Measurements from ENCODE around the gene GATAD2A.

The GATAD2A gene

DNA sequence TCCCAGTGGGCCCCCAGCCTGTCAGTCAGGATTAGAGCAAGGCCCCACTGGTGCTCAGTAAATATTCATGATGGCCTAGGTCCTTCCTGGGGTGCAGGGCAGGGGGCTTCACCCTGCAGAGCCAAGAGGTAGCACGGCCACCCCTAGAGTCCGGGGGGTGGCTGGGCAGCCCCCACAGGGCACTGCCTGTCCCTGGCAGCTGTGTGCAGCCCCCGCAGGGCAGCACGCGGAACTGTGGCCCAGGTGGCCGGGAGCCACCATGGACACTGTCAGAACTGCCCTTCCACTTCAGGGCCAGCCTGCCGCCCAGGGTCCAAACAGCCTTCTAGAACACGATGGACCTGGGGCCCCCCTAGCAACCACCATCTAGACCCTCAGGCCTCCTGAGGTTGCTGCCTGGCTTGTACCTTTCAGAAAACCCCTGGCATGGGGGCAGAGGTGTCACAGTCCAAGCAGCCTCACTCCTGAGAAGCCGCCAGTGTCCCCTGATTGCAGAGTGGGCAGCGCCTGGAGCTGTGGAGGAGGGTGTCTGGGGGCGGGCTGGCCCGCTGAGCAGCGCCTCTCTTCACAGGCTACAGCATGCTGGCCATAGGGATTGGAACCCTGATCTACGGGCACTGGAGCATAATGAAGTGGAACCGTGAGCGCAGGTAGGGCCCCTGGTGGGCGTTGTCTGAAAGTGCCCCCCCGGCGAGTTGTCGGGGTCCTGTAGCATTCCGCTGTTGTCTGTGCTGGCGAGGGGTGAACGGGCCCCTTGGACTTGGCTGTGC lies 120.3 kb downstream of the GATAD2A start:
- TF ChIP-seq, protein P1, sequence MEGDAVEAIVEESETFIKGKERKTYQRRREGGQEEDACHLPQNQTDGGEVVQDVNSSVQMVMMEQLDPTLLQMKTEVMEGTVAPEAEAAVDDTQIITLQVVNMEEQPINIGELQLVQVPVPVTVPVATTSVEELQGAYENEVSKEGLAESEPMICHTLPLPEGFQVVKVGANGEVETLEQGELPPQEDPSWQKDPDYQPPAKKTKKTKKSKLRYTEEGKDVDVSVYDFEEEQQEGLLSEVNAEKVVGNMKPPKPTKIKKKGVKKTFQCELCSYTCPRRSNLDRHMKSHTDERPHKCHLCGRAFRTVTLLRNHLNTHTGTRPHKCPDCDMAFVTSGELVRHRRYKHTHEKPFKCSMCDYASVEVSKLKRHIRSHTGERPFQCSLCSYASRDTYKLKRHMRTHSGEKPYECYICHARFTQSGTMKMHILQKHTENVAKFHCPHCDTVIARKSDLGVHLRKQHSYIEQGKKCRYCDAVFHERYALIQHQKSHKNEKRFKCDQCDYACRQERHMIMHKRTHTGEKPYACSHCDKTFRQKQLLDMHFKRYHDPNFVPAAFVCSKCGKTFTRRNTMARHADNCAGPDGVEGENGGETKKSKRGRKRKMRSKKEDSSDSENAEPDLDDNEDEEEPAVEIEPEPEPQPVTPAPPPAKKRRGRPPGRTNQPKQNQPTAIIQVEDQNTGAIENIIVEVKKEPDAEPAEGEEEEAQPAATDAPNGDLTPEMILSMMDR (IDR thresholded peaks at IDR 0.05; ENCODE audit: low read depth, low read length): no peak
- H3K4me3 ChIP-seq (ENCODE audit: low read depth, low read length): no peak overlapping the region

DNA sequence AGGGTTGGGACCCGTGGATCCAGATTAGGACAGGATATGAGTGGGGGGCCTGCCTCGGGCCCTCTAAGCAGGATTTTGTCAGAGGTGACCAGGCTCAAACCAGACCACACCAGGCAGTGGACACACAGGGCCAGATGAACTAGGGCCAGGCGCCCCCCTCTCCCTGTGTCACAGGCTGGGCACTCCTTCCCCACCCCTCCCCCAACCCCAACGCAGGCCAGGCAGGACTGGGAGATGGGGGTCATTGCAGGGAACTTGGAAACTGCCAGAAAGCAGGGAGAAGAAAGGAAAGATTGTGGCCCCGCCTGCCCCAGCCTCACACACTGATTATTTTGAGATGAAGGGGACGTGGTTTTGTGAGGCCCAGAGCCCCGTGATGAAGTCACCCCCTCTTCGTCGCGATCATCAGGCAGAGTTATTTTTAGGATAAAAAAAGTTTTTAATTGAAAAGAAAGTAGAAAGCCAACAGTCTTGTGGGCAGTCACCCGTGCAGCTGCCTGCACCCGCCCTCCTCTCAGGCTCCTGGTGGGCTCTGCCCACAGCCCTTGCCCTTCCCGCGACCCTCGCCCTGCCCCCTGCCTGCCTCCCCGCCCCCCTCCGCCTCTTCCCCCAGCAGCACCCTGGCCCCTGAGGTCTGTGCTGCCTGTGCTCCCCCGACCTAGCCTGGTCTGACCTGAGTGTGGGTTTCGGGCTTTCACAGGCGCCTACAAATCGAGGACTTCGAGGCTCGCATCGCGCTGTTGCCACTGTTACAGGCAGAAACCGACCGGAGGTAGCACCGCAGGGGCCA lies 121.3 kb downstream of the GATAD2A start:
- TF ChIP-seq, protein P1 (IDR thresholded peaks at IDR 0.05; ENCODE audit: low read depth, low read length): no peak
- no peak overlapping the region for H3K4me3 ChIP-seq (ENCODE audit: low read depth, low read length)

DNA sequence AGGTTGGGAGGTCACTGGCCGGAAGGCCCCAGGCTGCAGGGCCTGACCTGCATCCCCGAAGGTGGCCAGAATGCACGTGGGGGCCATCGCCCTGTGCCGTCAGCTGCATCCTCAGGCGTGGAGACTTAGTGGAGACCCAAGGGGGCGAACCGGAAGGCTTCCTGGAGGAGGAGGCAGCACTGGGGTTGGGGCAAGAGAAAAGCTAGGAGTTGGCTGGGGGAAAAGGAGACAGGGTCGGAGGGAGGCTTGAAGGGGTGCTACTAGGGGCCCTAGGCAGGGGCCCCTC lies 121.8 kb downstream of the GATAD2A start:
- H3K4me3 ChIP-seq (ENCODE audit: low read depth, low read length): no peak overlapping the region

DNA sequence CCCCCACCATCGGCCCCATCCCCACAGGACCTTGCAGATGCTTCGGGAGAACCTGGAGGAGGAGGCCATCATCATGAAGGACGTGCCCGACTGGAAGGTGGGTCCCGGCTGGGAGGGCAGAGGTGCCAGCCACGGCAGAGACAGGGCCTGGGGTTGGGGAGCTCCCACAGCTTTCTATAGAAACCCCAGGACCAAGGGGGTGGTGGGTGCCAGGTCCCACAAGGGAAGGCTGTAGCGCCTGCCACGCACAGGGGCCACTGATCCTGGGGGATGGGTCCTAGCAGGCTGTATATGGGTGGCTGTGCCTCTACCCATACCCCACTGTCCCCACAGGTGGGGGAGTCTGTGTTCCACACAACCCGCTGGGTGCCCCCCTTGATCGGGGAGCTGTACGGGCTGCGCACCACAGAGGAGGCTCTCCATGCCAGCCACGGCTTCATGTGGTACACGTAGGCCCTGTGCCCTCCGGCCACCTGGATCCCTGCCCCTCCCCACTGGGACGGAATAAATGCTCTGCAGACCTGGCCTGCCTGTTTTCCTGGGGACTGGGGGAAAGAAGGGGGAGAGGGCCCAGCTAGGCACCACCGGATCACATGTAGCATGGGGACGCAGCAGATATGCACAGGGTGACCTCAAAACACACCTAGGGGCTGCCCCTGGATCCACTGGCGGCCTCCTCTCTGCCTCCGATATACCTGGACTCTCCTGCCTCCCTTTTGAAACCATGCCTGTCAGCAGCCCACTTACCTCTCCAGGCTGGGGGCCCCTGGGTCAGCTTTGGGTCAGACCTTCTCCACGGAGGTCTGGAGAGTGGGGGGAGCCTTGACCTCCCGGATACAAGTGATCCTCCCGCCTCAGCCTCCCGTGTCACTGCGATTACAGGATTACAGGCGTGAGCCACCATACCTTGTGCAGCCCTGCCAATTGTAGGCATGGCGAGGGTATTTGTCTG lies 122.5 kb downstream of the GATAD2A start:
- no peak overlapping the region for H3K4me3 ChIP-seq (ENCODE audit: low read depth, low read length)
- TF ChIP-seq, protein P1 (IDR thresholded peaks at IDR 0.05; ENCODE audit: low read depth, low read length): no peak

More for the DNA sequence above, 121.8 kb downstream of the GATAD2A start:
- TF ChIP-seq, protein P1 (IDR thresholded peaks at IDR 0.05; ENCODE audit: low read depth, low read length): no peak

DNA sequence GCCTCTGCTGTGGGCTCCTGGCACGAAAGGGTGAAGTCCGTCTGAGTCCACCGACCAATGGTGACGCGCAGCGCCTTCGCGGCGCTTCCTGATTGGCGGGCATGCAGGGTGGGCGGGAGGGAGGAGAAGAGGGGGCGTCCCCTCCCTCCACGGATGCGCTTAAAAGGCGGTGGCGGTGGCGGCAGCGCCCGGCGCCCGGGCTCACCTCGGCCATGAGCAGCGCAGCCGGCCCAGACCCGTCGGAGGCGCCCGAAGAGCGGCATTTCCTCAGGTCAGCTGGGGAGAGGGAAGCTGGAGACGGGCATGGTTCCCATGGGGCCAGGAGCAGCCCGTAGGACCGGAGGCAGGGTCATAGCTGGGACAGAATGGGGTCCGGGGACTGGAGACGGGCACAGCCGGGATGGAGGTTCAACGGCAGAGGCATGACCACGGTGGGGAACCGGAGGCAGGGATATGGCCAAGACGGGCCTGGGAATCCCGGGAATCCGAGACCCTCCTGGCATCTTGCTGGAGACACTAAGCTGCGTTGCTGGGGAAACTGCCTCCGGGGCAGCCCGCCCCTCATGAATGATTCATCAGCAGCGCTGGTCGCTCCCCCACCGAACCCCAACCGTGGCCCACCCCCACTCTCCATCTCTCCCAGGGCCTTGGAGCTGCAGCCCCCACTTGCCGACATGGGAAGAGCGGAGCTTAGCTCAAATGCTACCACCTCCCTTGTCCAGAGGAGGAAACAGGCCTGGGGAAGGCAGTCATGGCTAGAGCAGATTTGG lies 123.4 kb downstream of the GATAD2A start, which contains the start of gene YJEFN3:
YJEFN3 (plus strand) TSS at position 191 of the 770 bp plus-strand sequence; CDS start at position 213, 22 bp downstream.
- TF ChIP-seq, protein P1 (IDR thresholded peaks at IDR 0.05; ENCODE audit: low read depth, low read length): no peak
- no peak within 1 kb of the TSS for H3K4me3 ChIP-seq (ENCODE audit: low read depth, low read length)

DNA sequence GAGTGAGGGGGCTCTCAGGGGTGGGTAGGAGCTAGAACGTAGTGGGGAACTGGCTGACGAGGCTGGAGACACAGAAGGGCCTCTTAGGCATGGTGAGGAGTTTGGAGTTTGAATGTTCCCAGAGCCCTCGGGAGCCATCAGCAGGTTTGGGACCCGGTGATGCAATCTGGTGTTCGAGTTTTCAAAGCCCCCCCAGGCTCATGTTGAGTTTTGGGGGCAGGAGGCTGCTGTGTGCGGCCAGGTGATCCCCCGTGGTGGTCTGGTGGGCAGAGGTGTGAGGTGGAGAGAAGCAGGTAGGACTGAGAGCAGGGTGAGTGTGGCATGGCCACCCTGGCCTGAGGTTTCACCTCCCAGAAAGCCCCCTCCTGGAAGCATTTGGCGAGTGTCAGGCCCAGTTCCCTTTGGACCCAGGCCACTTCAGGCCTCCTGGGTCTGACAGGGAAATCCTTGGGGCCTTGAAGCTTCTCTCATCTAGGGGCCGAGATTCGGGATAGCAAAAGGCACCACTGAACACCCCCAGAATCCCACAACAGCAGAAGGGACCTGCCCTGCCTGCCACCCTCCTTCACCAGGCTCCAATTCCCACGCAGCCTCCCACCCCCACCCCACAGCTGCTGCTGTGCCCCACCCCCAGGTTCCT lies 124.4 kb downstream of the GATAD2A start:
- H3K4me3 ChIP-seq (ENCODE audit: low read depth, low read length): no peak overlapping the region
- TF ChIP-seq, protein P1 (IDR thresholded peaks at IDR 0.05; ENCODE audit: low read depth, low read length): no peak
